HCT116 (cell line): ENCODE measurements around the gene LIN7A. TPM values are rescaled to one million over a fixed set of nuclear protein-coding genes. Genes with fewer than 3 reads are reported as not detected.

Source experiments
- ATAC-seq: fragments of 200-7000 bp; cut with Tn5 transposase; 2 replicates; pipeline ENCODE4 v1.9.1; 2020; ENCODE audit warnings: mild to moderate bottlenecking, moderate library complexity
- BruUV-seq: library from RNA; stranded (reverse); fragments of 400-500 nt; replicated peaks from 2 replicates; lab custom pipeline; 2021; lab: Mats Ljungman, UMichigan
- CTCF ChIA-PET: fragments of 300-600 bp; sonication (Branson Sonifier 250); formaldehyde crosslinking; loops from one replicate; lab custom pipeline; 2021; ENCODE audit warnings: antibody characterized with exemption; lab: Charles Lee
- POLR2A ChIA-PET: fragments of 300-600, 350-600 bp; sonication (Branson Sonifier 250); formaldehyde crosslinking; loops from one replicate; lab custom pipeline; 2021; ENCODE audit warnings: antibody characterized with exemption; lab: Charles Lee
- RAD21 ChIA-PET, 2 experiments: fragments of 300-600 bp; sonication (Branson Sonifier 250); formaldehyde crosslinking; loops; one replicate each; lab custom pipeline; 2023; ENCODE audit warnings: low total read pairs in 2 of 2; ENCODE audit not compliant: uncharacterized antibody in 2 of 2, unreplicated experiment in 2 of 2, low non-redundant PET in 1 of 2; lab: Charles Lee
- DNase-seq: peaks from one replicate; pipeline ENCODE4 v3.0.0-alpha.2; 2010; ENCODE audit warnings: low read depth, low spot score
- H2AFZ ChIP-seq: fragments of 200-600 bp; shearing (Covaris generic), sonication (generic); 2 replicates; pipeline ENCODE4 v1.6.1; 2017; ENCODE audit warnings: low read depth, mixed run types, mixed read lengths, antibody characterized with exemption, low read length; ENCODE audit not compliant: poor library complexity, severe bottlenecking
- H3K27ac ChIP-seq: 2 replicates; pipeline ENCODE4 v1.5.1; 2012; ENCODE audit warnings: low read depth, low read length
- H3K27me3 ChIP-seq: fragments of 200-600 bp; sonication (generic); 2 replicates; pipeline ENCODE4 v1.6.1; 2016; ENCODE audit warnings: mixed run types, low read length, mixed read lengths; ENCODE audit not compliant: insufficient read depth
- H3K36me3 ChIP-seq, 2 experiments: fragments of 200-500 bp in 1 of 2; fragments of 200-600 bp in 1 of 2; sonication (Bioruptor generic) in 1 of 2; sonication (generic) in 1 of 2; 2 replicates each; pipeline versions ENCODE4 v1.5.1 to v1.6.1; 2014 to 2016; ENCODE audit warnings: low read length in 2 of 2, inconsistent platforms in 1 of 2, mixed read lengths in 1 of 2, mixed run types in 1 of 2; ENCODE audit not compliant: insufficient read depth in 2 of 2, control insufficient read depth in 1 of 2
- H3K4me1 ChIP-seq, 2 experiments: fragments of 200-600 bp in 1 of 2; sonication (generic) in 1 of 2; 2 replicates each; pipeline versions ENCODE4 v1.5.1 to v1.6.1; 2012 to 2017; ENCODE audit warnings: low read length in 2 of 2, inconsistent platforms in 1 of 2, mild to moderate bottlenecking in 1 of 2, mixed read lengths in 1 of 2, mixed run types in 1 of 2, moderate library complexity in 1 of 2; ENCODE audit not compliant: insufficient read depth in 2 of 2, control insufficient read depth in 1 of 2
- H3K4me2 ChIP-seq: fragments of 200-600 bp; sonication (generic); 2 replicates; pipeline ENCODE4 v1.6.1; 2017; ENCODE audit warnings: mixed run types, low read length, mixed read lengths
- H3K4me3 ChIP-seq, 2 experiments: fragments of 200-600 bp in 1 of 2; sonication (generic) in 1 of 2; replicated peaks in 1 of 2; 2 replicates each; pipeline ENCODE4 v1.5.1; 2011 to 2016; ENCODE audit warnings: low read length in 2 of 2, control low read depth in 1 of 2, low read depth in 1 of 2, mild to moderate bottlenecking in 1 of 2, mixed read lengths in 1 of 2, mixed run types in 1 of 2
- H3K79me2 ChIP-seq: fragments of 200-600 bp; sonication (generic); 2 replicates; pipeline ENCODE4 v1.6.1; 2017; ENCODE audit warnings: mild to moderate bottlenecking, mixed run types, low read length, moderate library complexity, mixed read lengths; ENCODE audit not compliant: insufficient read depth
- H3K9ac ChIP-seq: fragments of 200-600 bp; sonication (generic); 2 replicates; pipeline ENCODE4 v1.6.1; 2016; ENCODE audit warnings: low read length, mixed read lengths
- H3K9me2 ChIP-seq: fragments of 200-600 bp; sonication (generic), shearing (Covaris generic); 2 replicates; pipeline ENCODE4 v1.6.1; 2017; ENCODE audit warnings: mixed run types, mild to moderate bottlenecking, moderate library complexity; ENCODE audit not compliant: insufficient read depth
- H3K9me3 ChIP-seq, 2 experiments: fragments of 200-500 bp in 1 of 2; fragments of 200-600 bp in 1 of 2; sonication (Bioruptor generic) in 1 of 2; sonication (generic) in 1 of 2; 2 replicates each; pipeline ENCODE4 v1.6.1; 2014 to 2017; ENCODE audit warnings: low read length in 2 of 2, mixed read lengths in 2 of 2, inconsistent platforms in 1 of 2, low read depth in 1 of 2, mild to moderate bottlenecking in 1 of 2, mixed run types in 1 of 2, moderate library complexity in 1 of 2; ENCODE audit not compliant: control insufficient read depth in 1 of 2, insufficient read depth in 1 of 2
- H4K20me1 ChIP-seq: fragments of 200-600 bp; sonication (generic), shearing (Covaris generic); 2 replicates; pipeline ENCODE4 v1.6.1; 2017; ENCODE audit warnings: mixed run types, mild to moderate bottlenecking, moderate library complexity; ENCODE audit not compliant: insufficient read depth
- ATF3 ChIP-seq: IDR thresholded peaks from 2 replicates; pipeline ENCODE4 v1.6.1; 2012
- CBX3 ChIP-seq: IDR thresholded peaks from 2 replicates; pipeline ENCODE4 v1.6.1; 2012; ENCODE audit warnings: low read depth
- CTCF ChIP-seq, 3 experiments: fragments of 200-600 bp in 1 of 3; sonication (generic) in 1 of 3; IDR thresholded peaks in 2 of 3; conservative IDR thresholded peaks in 1 of 3; 2 replicates each; pipeline ENCODE4 v1.5.1; 2012 to 2017; ENCODE audit warnings: low read depth in 2 of 3, low read length in 2 of 3, antibody characterized with exemption in 1 of 3, borderline replicate concordance in 1 of 3, control low read depth in 1 of 3, mild to moderate bottlenecking in 1 of 3, mixed read lengths in 1 of 3, mixed run types in 1 of 3, moderate library complexity in 1 of 3; ENCODE audit not compliant: insufficient read depth in 1 of 3
- EGR1 ChIP-seq: IDR thresholded peaks from 2 replicates; pipeline ENCODE4 v1.6.1; 2012; ENCODE audit warnings: low read depth
- ELF1 ChIP-seq: IDR thresholded peaks from 2 replicates; pipeline ENCODE4 v1.6.1; 2012; ENCODE audit warnings: low read depth, borderline replicate concordance
- EZH2 ChIP-seq: fragments of 200-600 bp; sonication (generic); IDR thresholded peaks from 2 replicates; pipeline ENCODE4 v1.6.1; 2017; ENCODE audit warnings: antibody characterized with exemption, mixed run types
- EZH2phosphoT487 ChIP-seq: fragments of 200-600 bp; IDR thresholded peaks from 2 replicates; pipeline ENCODE4 v1.6.1; 2018; ENCODE audit warnings: antibody characterized with exemption, borderline replicate concordance
- JUND ChIP-seq: IDR thresholded peaks from 2 replicates; pipeline ENCODE4 v1.6.1; 2012
- POLR2AphosphoS5 ChIP-seq: IDR thresholded peaks from 2 replicates; pipeline ENCODE4 v1.6.1; 2011; ENCODE audit warnings: mild to moderate bottlenecking, low read depth, low read length, moderate library complexity
- REST ChIP-seq: IDR thresholded peaks from 2 replicates; pipeline ENCODE4 v1.6.1; 2012; ENCODE audit warnings: low read depth
- SP1 ChIP-seq: IDR thresholded peaks from 2 replicates; pipeline ENCODE4 v1.6.1; 2012; ENCODE audit warnings: low read depth
- YY1 ChIP-seq: IDR thresholded peaks from 2 replicates; pipeline ENCODE4 v1.6.1; 2011; ENCODE audit warnings: low read length, low read depth, moderate library complexity, mild to moderate bottlenecking; ENCODE audit not compliant: insufficient replicate concordance; ENCODE audit errors: extremely low read depth
- ZBTB33 ChIP-seq: IDR thresholded peaks from 2 replicates; pipeline ENCODE4 v1.6.1; 2011; ENCODE audit warnings: mild to moderate bottlenecking, low read length, moderate library complexity; ENCODE audit not compliant: insufficient replicate concordance; ENCODE audit errors: extremely low read depth
- intact Hi-C: fragments of 100-400 bp; cut with micrococcal nuclease; formaldehyde crosslinking; loops from 2 replicates; pipeline ENCODE4 v1.10.0; 2022
- total RNA-seq: library from RNA; stranded (reverse); gene quantifications from one replicate; pipeline ENCODE4 v1.2.1, GENCODE V29; 2021; ENCODE audit not compliant: unreplicated experiment

The LIN7A gene
- total RNA-seq, 1 experiment from 2014 or later = 1.5 TPM

- TF ChIP-seq REST (no peak), EGR1 (no peak), EZH2 (no peak)
Measured at GRCh38 chr12:80968326-80968725, 30.6 kb upstream of the LIN7A start (continued).

GRCh38 chr12:80967565-80967964, 29.8 kb upstream of the LIN7A start:
- ChIA-PET RAD21 (no interaction called here), CTCF (no interaction called here), POLR2A (no interaction called here)
- intact Hi-C loops = no loop called here
- Histone ChIP-seq H3K4me2 (no peak overlapping the region), H3K9me2 (no peaks in the 10 kb centered on the region), H4K20me1 (no peaks in the 10 kb centered on the region), H3K36me3 (no peaks in the 10 kb centered on the region), H3K9me3 (no peaks in the 10 kb centered on the region), H3K4me3 (no peak overlapping the region), H3K27me3 (no peaks in the 10 kb centered on the region), H3K9ac (no peak overlapping the region), H3K79me2 (no peaks in the 10 kb centered on the region), H3K4me1 (no peaks in the 10 kb centered on the region), H2AFZ (no peak overlapping the region), H3K27ac (no peak overlapping the region)
- DNase-seq (no peak), ATAC-seq (no peak)
- no TSS peak for BruUV-seq
- TF ChIP-seq CBX3 = no peak
- TF ChIP-seq POLR2AphosphoS5 = no peak
- no peak for TF ChIP-seq JUND
- TF ChIP-seq ELF1 = no peak
- TF ChIP-seq ZBTB33 = no peak
- no peak for TF ChIP-seq EZH2phosphoT487
- TF ChIP-seq EZH2 = no peak
- TF ChIP-seq ATF3 = no peak
- no peak for TF ChIP-seq REST
- no peak for TF ChIP-seq SP1
- no peak for TF ChIP-seq CTCF (IDR thresholded peaks at IDR 0.05 in 2 of 3, conservative IDR thresholded peaks at IDR 0.05 in 1 of 3; ENCODE audit: borderline replicate concordance in 1 of 3, insufficient read depth in 1 of 3, low read depth in 2 of 3, low read length in 2 of 3)
- TF ChIP-seq YY1 = no peak
